ENCODE measurements around the gene NSD2. TPM values are rescaled to one million over a fixed set of nuclear protein-coding genes. Genes with fewer than 3 reads are reported as not detected.
A peak's percentile ranks its signal among the peaks of the same experiment; 100 is the strongest.
"Not testable (repeated sequence)": the region's sequence is repeated elsewhere in the genome, so short reads cannot be mapped to it uniquely, and the experiment has no call there.

NSD2 gene
- total RNA-seq, 2 donors from 2014 or later, result 33.5 to 45.4 TPM

GRCh38 chr4:1839282-1839681 lies 31.9 kb upstream of the NSD2 start:
- no peak for DNase-seq (ENCODE audit: low spot score)
- intact Hi-C loops (cut with DNase I), result loop anchor here in 1 of 2 donors (1.0 kb wide), 1 partner anchor 43 kb away; no protein-coding TSS in a partner anchor

GRCh38 chr4:1841201-1841886 lies 29.8 kb upstream of the NSD2 start:
- DNase-seq (ENCODE audit: low spot score), result no peak
- intact Hi-C loops (cut with DNase I), result no loop called here

GRCh38 chr4:1841887-1842210 lies 29.3 kb upstream of the NSD2 start:
- DNase-seq (ENCODE audit: low spot score), result no peak
- intact Hi-C loops (cut with DNase I), result no loop called here

GRCh38 chr4:1842339-1842895 lies 28.8 kb upstream of the NSD2 start:
- DNase-seq (ENCODE audit: low spot score), result no peak
- intact Hi-C loops (cut with DNase I), result no loop called here

GRCh38 chr4:1842993-1843448 lies 28.2 kb upstream of the NSD2 start:
- intact Hi-C loops (cut with DNase I), result no loop called here
- no peak for DNase-seq (ENCODE audit: low spot score)

- no peak for DNase-seq (ENCODE audit: low spot score)
- intact Hi-C loops (cut with DNase I), result no loop called here
These were observed 27.3 kb upstream of the NSD2 start for GRCh38 chr4:1843852-1844251.

- DNase-seq (ENCODE audit: low spot score); intact Hi-C loops (cut with DNase I): not testable (repeated sequence)
These were observed 26.6 kb upstream of the NSD2 start for GRCh38 chr4:1844618-1845017.

GRCh38 chr4:1846580-1846979 lies 24.6 kb upstream of the NSD2 start:
- DNase-seq (ENCODE audit: low spot score), result no peak
- intact Hi-C loops (cut with DNase I), result no loop called here

- DNase-seq (ENCODE audit: low spot score), result no peak
- intact Hi-C loops (cut with DNase I), result no loop called here
These were observed 20.9 kb upstream of the NSD2 start for GRCh38 chr4:1850276-1850675.

GRCh38 chr4:1851160-1851559 lies 20.0 kb upstream of the NSD2 start:
- intact Hi-C loops (cut with DNase I), result no loop called here
- DNase-seq (ENCODE audit: low spot score), result no peak

- intact Hi-C loops (cut with DNase I), result no loop called here
- DNase-seq (ENCODE audit: low spot score), result no peak
These were observed 19.4 kb upstream of the NSD2 start for GRCh38 chr4:1851575-1852410.

- intact Hi-C loops (cut with DNase I), result no loop called here
- DNase-seq (ENCODE audit: low spot score), result no peak
These were observed 18.1 kb upstream of the NSD2 start for GRCh38 chr4:1852904-1853623.

- no peak for DNase-seq (ENCODE audit: low spot score)
- intact Hi-C loops (cut with DNase I), result no loop called here
These were observed 16.4 kb upstream of the NSD2 start for GRCh38 chr4:1854752-1855151.

- no peak for DNase-seq (ENCODE audit: low spot score)
- intact Hi-C loops (cut with DNase I), result no loop called here
These were observed 15.7 kb upstream of the NSD2 start for GRCh38 chr4:1855333-1856070.

- intact Hi-C loops (cut with DNase I), result no loop called here
- peak; percentile 99 for DNase-seq (ENCODE audit: low spot score)
These were observed 14.9 kb upstream of the NSD2 start, which contains the start of gene LETM1 for GRCh38 chr4:1856071-1856942. LETM1 (minus strand) TSS chr4:1856156; CDS start chr4:1855950, 206 bp downstream.

- DNase-seq (ENCODE audit: low spot score), result no peak
- intact Hi-C loops (cut with DNase I), result no loop called here
These were observed 14.1 kb upstream of the NSD2 start for GRCh38 chr4:1856943-1857699.

GRCh38 chr4:1857931-1858330 lies 13.3 kb upstream of the NSD2 start:
- no peak for DNase-seq (ENCODE audit: low spot score)
- intact Hi-C loops (cut with DNase I), result no loop called here

GRCh38 chr4:1859389-1859753 lies 11.8 kb upstream of the NSD2 start:
- no peak for DNase-seq (ENCODE audit: low spot score)
- intact Hi-C loops (cut with DNase I), result no loop called here
